ENCODE measurements around the gene TGFB3.

Gene TGFB3

DNA sequence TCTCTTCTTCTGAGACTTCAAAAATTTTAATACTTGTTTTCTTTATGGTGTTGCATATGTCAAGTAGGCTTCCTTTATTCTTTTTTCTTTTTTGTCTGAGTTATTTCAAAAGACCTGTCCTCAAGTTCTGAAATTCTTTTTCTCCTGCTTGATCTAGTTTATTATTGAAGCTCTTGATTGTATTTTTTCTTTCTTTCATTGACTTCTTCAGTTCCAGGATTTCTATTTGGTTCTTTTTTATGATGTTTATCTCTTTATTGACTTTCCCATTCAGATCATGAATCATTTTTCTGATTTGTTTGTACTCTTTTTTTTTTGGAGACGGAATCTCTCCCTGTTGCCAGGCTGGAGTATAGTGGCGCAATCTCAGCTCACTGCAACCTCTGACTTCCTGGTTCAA is 37.9 kb upstream of the TGFB3 start:
- Histone ChIP-seq H3K79me1 (ENCODE audit: low read depth, low read length) (peaks cover 4% of the 10 kb centered on the region), H3K9ac (ENCODE audit: low read depth, low read length, poor library complexity) (no peak overlapping the region), H3K27ac (replicated peaks; ENCODE audit: low read length) (no peak overlapping the region), H3K27me3 (ENCODE audit: control insufficient read depth in 3 of 3, insufficient read depth in 3 of 3, low read depth in 1 of 3, low read length in 3 of 3) (no peaks in the 10 kb centered on the region), H3K4me2 (ENCODE audit: insufficient read depth, low read length, poor library complexity, severe bottlenecking) (no peak overlapping the region), H2AFZ (ENCODE audit: low read length) (no peak overlapping the region), H4K8ac (ENCODE audit: low read depth, low read length) (no peak overlapping the region), H3K18ac (ENCODE audit: low read length) (no peak overlapping the region), H3K4me1 (ENCODE audit: control insufficient read depth in 2 of 2, insufficient read depth in 1 of 2, low read depth in 1 of 2, low read length in 2 of 2) (no peaks in the 10 kb centered on the region), H3K4ac (ENCODE audit: low read length) (no peak overlapping the region), H3K36me3 (replicated peaks in 1 of 2; ENCODE audit: control insufficient read depth in 2 of 2, insufficient read depth in 2 of 2, low read length in 2 of 2) (peaks cover 9 to 26% of the 10 kb centered on the region in 2 donors), H4K91ac (ENCODE audit: low read depth, low read length, poor library complexity) (no peak overlapping the region), H2BK5ac (ENCODE audit: low read length) (no peak overlapping the region), H2AK5ac (ENCODE audit: low read depth, low read length) (no peak overlapping the region), H2BK12ac (ENCODE audit: low read length) (no peak overlapping the region), H3K23ac (ENCODE audit: low read depth, low read length, poor library complexity) (no peak overlapping the region), H3K14ac (ENCODE audit: low read length) (no peak overlapping the region), H3K4me3 (ENCODE audit: low read length in 2 of 2) (no peak overlapping the region), H2BK120ac (ENCODE audit: low read depth, low read length) (no peak overlapping the region), H3K9me3 (replicated peaks in 1 of 2; ENCODE audit: control insufficient read depth in 2 of 2, insufficient read depth in 1 of 2, low read depth in 1 of 2, low read length in 2 of 2) (peaks cover 6 to 21% of the 10 kb centered on the region in 2 donors), H2BK15ac (ENCODE audit: low read length) (no peak overlapping the region)
- no peak for DNase-seq (ENCODE audit: low spot score)
- WGBS, 2 donors (ENCODE audit: extremely low coverage in 2 of 2, insufficient read length in 2 of 2, insufficient replicate concordance in 1 of 2) = no CpG with 5 or more reads among the region's 2 CpGs

DNA sequence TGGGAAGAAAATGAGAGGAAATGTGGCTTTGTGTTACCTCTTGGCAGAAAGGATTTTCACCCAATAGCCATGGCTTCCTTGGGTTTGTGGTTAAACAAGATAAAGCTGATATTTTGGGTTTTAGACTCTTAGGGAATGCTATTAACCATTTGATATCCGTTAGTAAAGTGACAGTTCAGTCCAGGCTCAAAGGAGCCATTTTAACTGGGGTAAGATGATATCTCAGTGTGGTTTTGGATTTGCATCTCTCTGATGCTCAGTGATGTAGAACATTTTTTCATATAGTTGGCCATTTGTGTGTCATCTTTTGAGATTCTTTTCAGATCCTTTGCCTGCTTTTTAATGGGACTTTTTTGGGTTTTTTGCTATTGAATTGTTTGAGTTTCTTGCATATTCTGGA is 33.9 kb upstream of the TGFB3 start:
- Histone ChIP-seq H2BK5ac (ENCODE audit: low read length) (no peak overlapping the region), H4K8ac (ENCODE audit: low read depth, low read length) (no peak overlapping the region), H3K9me3 (replicated peaks in 1 of 2; ENCODE audit: control insufficient read depth in 2 of 2, insufficient read depth in 1 of 2, low read depth in 1 of 2, low read length in 2 of 2) (peaks cover 5 to 19% of the 10 kb centered on the region in 2 donors), H2BK12ac (ENCODE audit: low read length) (no peak overlapping the region), H3K9ac (ENCODE audit: low read depth, low read length, poor library complexity) (no peak overlapping the region), H3K4me1 (ENCODE audit: control insufficient read depth in 2 of 2, insufficient read depth in 1 of 2, low read depth in 1 of 2, low read length in 2 of 2) (peaks cover 0 to 4% of the 10 kb centered on the region in 2 donors), H3K36me3 (replicated peaks in 1 of 2; ENCODE audit: control insufficient read depth in 2 of 2, insufficient read depth in 2 of 2, low read length in 2 of 2) (peaks cover 10 to 38% of the 10 kb centered on the region in 2 donors), H2AK5ac (ENCODE audit: low read depth, low read length) (no peak overlapping the region), H2AFZ (ENCODE audit: low read length) (no peak overlapping the region), H3K18ac (ENCODE audit: low read length) (no peak overlapping the region), H3K4me2 (ENCODE audit: insufficient read depth, low read length, poor library complexity, severe bottlenecking) (no peak overlapping the region), H3K4ac (ENCODE audit: low read length) (no peak overlapping the region), H2BK120ac (ENCODE audit: low read depth, low read length) (no peak overlapping the region), H3K79me1 (ENCODE audit: low read depth, low read length) (peaks cover 2% of the 10 kb centered on the region), H3K4me3 (ENCODE audit: low read length in 2 of 2) (no peak overlapping the region), H3K27ac (replicated peaks; ENCODE audit: low read length) (no peak overlapping the region), H4K91ac (ENCODE audit: low read depth, low read length, poor library complexity) (no peak overlapping the region), H3K23ac (ENCODE audit: low read depth, low read length, poor library complexity) (no peak overlapping the region), H3K14ac (ENCODE audit: low read length) (no peak overlapping the region), H2BK15ac (ENCODE audit: low read length) (no peak overlapping the region), H3K27me3 (ENCODE audit: control insufficient read depth in 3 of 3, insufficient read depth in 3 of 3, low read depth in 1 of 3, low read length in 3 of 3) (no peaks in the 10 kb centered on the region)
- no peak for DNase-seq (ENCODE audit: low spot score)
- WGBS, 2 donors (ENCODE audit: extremely low coverage in 2 of 2, insufficient read length in 2 of 2, insufficient replicate concordance in 1 of 2) = no CpG with 5 or more reads among the region's 1 CpG

DNA sequence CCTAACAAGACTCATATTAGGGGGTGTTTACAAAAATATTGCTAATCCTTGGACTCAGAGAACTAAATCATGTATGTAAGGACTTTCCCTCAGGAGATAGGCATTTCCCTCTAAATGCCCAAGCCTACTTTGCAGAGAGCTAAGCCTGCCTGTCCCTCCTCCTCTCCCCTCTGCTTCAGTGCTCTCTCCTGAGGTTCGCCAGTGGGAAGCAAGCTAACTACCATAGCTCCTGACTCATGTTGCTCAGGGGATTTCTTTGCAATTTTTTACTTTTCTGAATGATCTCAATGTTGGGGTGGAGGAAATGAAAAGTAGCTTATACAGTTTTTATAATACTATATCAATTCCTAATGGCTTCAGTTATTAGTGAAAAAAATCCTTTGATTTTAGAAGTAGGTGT is 33.4 kb upstream of the TGFB3 start:
- no peak overlapping the region for H3K4ac ChIP-seq (ENCODE audit: low read length)
- no peak overlapping the region for H3K23ac ChIP-seq (ENCODE audit: low read depth, low read length, poor library complexity)
- no peak overlapping the region for H3K4me2 ChIP-seq (ENCODE audit: insufficient read depth, low read length, poor library complexity, severe bottlenecking)
- H3K27ac ChIP-seq (replicated peaks; ENCODE audit: low read length) = no peak overlapping the region
- H2BK5ac ChIP-seq (ENCODE audit: low read length) = no peak overlapping the region
- H2BK120ac ChIP-seq (ENCODE audit: low read depth, low read length) = no peak overlapping the region
- H3K27me3 ChIP-seq (ENCODE audit: control insufficient read depth in 3 of 3, insufficient read depth in 3 of 3, low read depth in 1 of 3, low read length in 3 of 3) = no peaks in the 10 kb centered on the region
- no CpG with 5 or more reads among the region's 1 CpG for WGBS, 2 donors (ENCODE audit: extremely low coverage in 2 of 2, insufficient read length in 2 of 2, insufficient replicate concordance in 1 of 2)
- H3K36me3 ChIP-seq (replicated peaks in 1 of 2; ENCODE audit: control insufficient read depth in 2 of 2, insufficient read depth in 2 of 2, low read length in 2 of 2) = peaks cover 10 to 35% of the 10 kb centered on the region in 2 donors
- no peak overlapping the region for H4K8ac ChIP-seq (ENCODE audit: low read depth, low read length)
- H2AFZ ChIP-seq (ENCODE audit: low read length) = no peak overlapping the region
- no peak for DNase-seq (ENCODE audit: low spot score)
- H4K91ac ChIP-seq (ENCODE audit: low read depth, low read length, poor library complexity) = no peak overlapping the region
- H3K4me3 ChIP-seq (ENCODE audit: low read length in 2 of 2) = no peak overlapping the region
- H3K4me1 ChIP-seq (ENCODE audit: control insufficient read depth in 2 of 2, insufficient read depth in 1 of 2, low read depth in 1 of 2, low read length in 2 of 2) = peaks cover 0 to 4% of the 10 kb centered on the region in 2 donors
- no peak overlapping the region for H3K9ac ChIP-seq (ENCODE audit: low read depth, low read length, poor library complexity)
- H3K79me1 ChIP-seq (ENCODE audit: low read depth, low read length) = no peaks in the 10 kb centered on the region
- H2BK12ac ChIP-seq (ENCODE audit: low read length) = no peak overlapping the region
- H2AK5ac ChIP-seq (ENCODE audit: low read depth, low read length) = no peak overlapping the region
- no peak overlapping the region for H3K18ac ChIP-seq (ENCODE audit: low read length)
- peaks cover 3 to 17% of the 10 kb centered on the region in 2 donors for H3K9me3 ChIP-seq (replicated peaks in 1 of 2; ENCODE audit: control insufficient read depth in 2 of 2, insufficient read depth in 1 of 2, low read depth in 1 of 2, low read length in 2 of 2)
- H2BK15ac ChIP-seq (ENCODE audit: low read length) = no peak overlapping the region
- no peak overlapping the region for H3K14ac ChIP-seq (ENCODE audit: low read length)

DNA sequence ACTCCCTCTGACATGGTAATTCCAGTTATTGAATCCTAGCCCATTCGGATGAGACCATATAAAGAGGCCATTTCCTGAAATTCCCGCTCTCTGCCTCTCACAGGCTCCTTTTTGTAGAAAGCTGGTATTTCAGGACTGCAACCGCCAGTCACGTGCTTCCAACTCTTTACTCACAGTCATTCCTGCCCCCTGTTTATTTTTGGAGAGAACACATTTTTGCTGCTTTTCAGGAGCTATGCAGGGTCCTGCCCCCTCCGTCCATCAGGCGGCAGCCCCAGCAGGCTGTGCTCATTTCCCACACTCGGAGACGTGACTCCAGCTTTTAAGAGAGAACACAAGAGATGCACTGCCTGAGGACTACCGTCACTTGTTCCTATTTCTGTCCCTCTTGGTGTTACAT is 30.6 kb upstream of the TGFB3 start:
- Histone ChIP-seq H3K4me3 (ENCODE audit: low read length in 2 of 2) (no peak overlapping the region), H3K79me1 (ENCODE audit: low read depth, low read length) (no peaks in the 10 kb centered on the region), H2BK12ac (ENCODE audit: low read length) (no peak overlapping the region), H3K4me2 (ENCODE audit: insufficient read depth, low read length, poor library complexity, severe bottlenecking) (no peak overlapping the region), H2AK5ac (ENCODE audit: low read depth, low read length) (no peak overlapping the region), H2BK15ac (ENCODE audit: low read length) (no peak overlapping the region), H3K14ac (ENCODE audit: low read length) (no peak overlapping the region), H3K18ac (ENCODE audit: low read length) (no peak overlapping the region), H3K9ac (ENCODE audit: low read depth, low read length, poor library complexity) (no peak overlapping the region), H2BK5ac (ENCODE audit: low read length) (no peak overlapping the region), H4K91ac (ENCODE audit: low read depth, low read length, poor library complexity) (no peak overlapping the region), H3K23ac (ENCODE audit: low read depth, low read length, poor library complexity) (no peak overlapping the region), H3K4me1 (ENCODE audit: control insufficient read depth in 2 of 2, insufficient read depth in 1 of 2, low read depth in 1 of 2, low read length in 2 of 2) (peaks cover 0 to 4% of the 10 kb centered on the region in 2 donors), H4K8ac (ENCODE audit: low read depth, low read length) (no peak overlapping the region), H3K9me3 (replicated peaks in 1 of 2; ENCODE audit: control insufficient read depth in 2 of 2, insufficient read depth in 1 of 2, low read depth in 1 of 2, low read length in 2 of 2) (peaks cover 1 to 3% of the 10 kb centered on the region in 2 donors), H3K4ac (ENCODE audit: low read length) (no peak overlapping the region), H2AFZ (ENCODE audit: low read length) (no peak overlapping the region), H3K27me3 (ENCODE audit: control insufficient read depth in 3 of 3, insufficient read depth in 3 of 3, low read depth in 1 of 3, low read length in 3 of 3) (no peaks in the 10 kb centered on the region), H3K36me3 (replicated peaks in 1 of 2; ENCODE audit: control insufficient read depth in 2 of 2, insufficient read depth in 2 of 2, low read length in 2 of 2) (peaks cover 12 to 60% of the 10 kb centered on the region in 2 donors), H3K27ac (replicated peaks; ENCODE audit: low read length) (no peak overlapping the region), H2BK120ac (ENCODE audit: low read depth, low read length) (no peak overlapping the region)
- no peak for DNase-seq (ENCODE audit: low spot score)
- WGBS, 2 donors (ENCODE audit: extremely low coverage in 2 of 2, insufficient read length in 2 of 2, insufficient replicate concordance in 1 of 2) = no CpG with 5 or more reads among the region's 9 CpGs
